H1 (cell line): Measurements from ENCODE around the gene ZNF292. TPM values are rescaled to one million over a fixed set of nuclear protein-coding genes. Genes with fewer than 3 reads are reported as not detected.

Source experiments
- CTCF ChIA-PET: fragments of 300-600 bp; sonication (Branson Sonifier 250); formaldehyde crosslinking; loops from one replicate; lab custom pipeline; 2021; ENCODE audit not compliant: partially characterized antibody; lab: Charles Lee
- POLR2A ChIA-PET: fragments of 300-600 bp; sonication (Branson Sonifier 250); formaldehyde crosslinking; loops from one replicate; lab custom pipeline; 2021; ENCODE audit warnings: inconsistent platforms; ENCODE audit not compliant: partially characterized antibody; lab: Charles Lee
- DNase-seq, 2 experiments: peaks; one replicate each; pipeline versions ENCODE4 v3.0.0 to v3.0.0-alpha.2; 2010 to 2022; ENCODE audit warnings: low spot score in 2 of 2, low read depth in 1 of 2, mixed read lengths in 1 of 2
- FAIRE-seq: peaks from 2 replicates; lab custom pipeline; 2011; peaks lifted over from hg19 to GRCh38; lab: Jason Lieb, UNC
- H2AFZ ChIP-seq: 2 replicates; pipeline ENCODE4 v1.8.1; 2012; ENCODE audit warnings: low read length, inconsistent platforms
- H2AK5ac ChIP-seq: 2 replicates; pipeline ENCODE4 v1.6.1; 2013; ENCODE audit warnings: low read depth, low read length
- H2BK120ac ChIP-seq: replicated peaks from 2 replicates; pipeline ENCODE3; 2013; ENCODE audit warnings: low read depth, low read length, inconsistent platforms
- H2BK12ac ChIP-seq: 2 replicates; pipeline ENCODE4 v1.6.1; 2013; ENCODE audit warnings: low read depth, low read length
- H2BK15ac ChIP-seq: 2 replicates; pipeline ENCODE4 v1.6.1; 2013; ENCODE audit warnings: low read length
- H2BK20ac ChIP-seq: 2 replicates; pipeline ENCODE4 v1.6.1; 2013; ENCODE audit warnings: low read length
- H2BK5ac ChIP-seq: 2 replicates; pipeline ENCODE4 v1.6.1; 2013; ENCODE audit warnings: low read depth, low read length
- H3K14ac ChIP-seq: 2 replicates; pipeline ENCODE4 v1.6.1; 2013; ENCODE audit warnings: inconsistent platforms; ENCODE audit not compliant: insufficient read length
- H3K18ac ChIP-seq: 2 replicates; pipeline ENCODE4 v1.6.1; 2013; ENCODE audit warnings: low read length; ENCODE audit errors: extremely low read depth
- H3K23ac ChIP-seq: 2 replicates; pipeline ENCODE4 v1.6.1; 2013; ENCODE audit warnings: inconsistent platforms; ENCODE audit not compliant: insufficient read length
- H3K23me2 ChIP-seq: 2 replicates; pipeline ENCODE4 v1.6.1; 2013; ENCODE audit warnings: low read depth, low read length
- H3K27ac ChIP-seq: 2 replicates; pipeline ENCODE4 v1.6.1; 2011; ENCODE audit warnings: low read depth, low read length, inconsistent platforms
- H3K27me3 ChIP-seq, 4 experiments: replicated peaks in 1 of 4; 1 replicate in 1 of 4; 2 replicates in 3 of 4; pipeline versions ENCODE4 v1.6.1 to v1.8.1; 2011 to 2013; ENCODE audit warnings: low read length in 3 of 4, mild to moderate bottlenecking in 3 of 4, inconsistent platforms in 2 of 4, mixed read lengths in 2 of 4, moderate library complexity in 1 of 4; ENCODE audit not compliant: control insufficient read depth in 3 of 4, insufficient read depth in 3 of 4; ENCODE audit errors: extremely low read depth in 1 of 4
- H3K36me3 ChIP-seq, 4 experiments: 2 replicates each; pipeline versions ENCODE4 v1.6.1 to v1.8.1; 2011 to 2013; ENCODE audit warnings: mild to moderate bottlenecking in 4 of 4, low read length in 3 of 4, moderate library complexity in 2 of 4, control low read depth in 1 of 4, inconsistent platforms in 1 of 4; ENCODE audit not compliant: insufficient read depth in 4 of 4, control insufficient read depth in 2 of 4
- H3K4ac ChIP-seq: replicated peaks from 2 replicates; pipeline ENCODE3; 2013; ENCODE audit warnings: low read length, low read depth, mixed read lengths, inconsistent platforms; ENCODE audit not compliant: insufficient read length
- H3K4me1 ChIP-seq, 4 experiments: replicated peaks in 1 of 4; 1 replicate in 1 of 4; 2 replicates in 3 of 4; pipeline versions ENCODE4 v1.6.1 to v1.8.1; 2011 to 2013; ENCODE audit warnings: low read length in 3 of 4, inconsistent platforms in 2 of 4, mixed read lengths in 1 of 4; ENCODE audit not compliant: insufficient read depth in 4 of 4, control insufficient read depth in 3 of 4
- H3K4me2 ChIP-seq, 2 experiments: 2 replicates each; pipeline versions ENCODE4 v1.6.1 to v1.8.1; 2011 to 2013; ENCODE audit warnings: low read depth in 2 of 2, low read length in 2 of 2, control low read depth in 1 of 2, inconsistent platforms in 1 of 2, mild to moderate bottlenecking in 1 of 2; ENCODE audit not compliant: insufficient read depth in 1 of 2
- H3K4me3 ChIP-seq, 4 experiments: fragments of 200-600, 300-600 bp in 1 of 4; sonication (generic), shearing (Covaris generic), sonication (Bioruptor Twin) in 1 of 4; 2 replicates each; pipeline versions ENCODE4 v1.5.1 to v1.8.1; 2011 to 2016; ENCODE audit warnings: low read length in 4 of 4, low read depth in 3 of 4, control low read depth in 2 of 4, inconsistent platforms in 2 of 4, mild to moderate bottlenecking in 2 of 4, mixed read lengths in 1 of 4, moderate library complexity in 1 of 4; ENCODE audit not compliant: insufficient read depth in 2 of 4; ENCODE audit errors: extremely low read depth in 1 of 4
- H3K56ac ChIP-seq: replicated peaks from 2 replicates; pipeline ENCODE3; 2013; ENCODE audit warnings: low read depth, mild to moderate bottlenecking, mixed read lengths, low read length, inconsistent platforms; ENCODE audit not compliant: insufficient read length
- H3K79me1 ChIP-seq: 2 replicates; pipeline ENCODE4 v1.6.1; 2013; ENCODE audit warnings: low read depth, low read length, control low read depth
- H3K79me2 ChIP-seq, 2 experiments: 2 replicates each; pipeline versions ENCODE4 v1.6.1 to v1.8.1; 2012 to 2013; ENCODE audit warnings: low read length in 2 of 2, mild to moderate bottlenecking in 2 of 2, inconsistent platforms in 1 of 2; ENCODE audit not compliant: insufficient read depth in 2 of 2, control insufficient read depth in 1 of 2
- H3K9ac ChIP-seq, 4 experiments: replicated peaks in 1 of 4; 1 replicate in 1 of 4; 2 replicates in 3 of 4; pipeline versions ENCODE4 v1.6.1 to v1.8.1; 2011 to 2013; ENCODE audit warnings: low read depth in 3 of 4, low read length in 3 of 4, control low read depth in 2 of 4, mild to moderate bottlenecking in 2 of 4, moderate library complexity in 2 of 4, inconsistent platforms in 1 of 4; ENCODE audit errors: extremely low read depth in 1 of 4
- H3K9me3 ChIP-seq, 2 experiments: 2 replicates each; pipeline versions ENCODE4 v1.6.1 to v1.8.1; 2012 to 2013; ENCODE audit warnings: mild to moderate bottlenecking in 2 of 2, moderate library complexity in 2 of 2, control low read depth in 1 of 2, inconsistent platforms in 1 of 2, low read depth in 1 of 2, low read length in 1 of 2, mixed read lengths in 1 of 2; ENCODE audit not compliant: insufficient read depth in 2 of 2
- H4K20me1 ChIP-seq, 2 experiments: replicated peaks in 1 of 2; 2 replicates each; pipeline versions ENCODE3 to v1.8.1; 2011 to 2013; ENCODE audit warnings: inconsistent platforms in 2 of 2, low read length in 2 of 2, mild to moderate bottlenecking in 1 of 2; ENCODE audit not compliant: insufficient read depth in 2 of 2, control insufficient read depth in 1 of 2
- H4K5ac ChIP-seq: 2 replicates; pipeline ENCODE4 v1.6.1; 2013; ENCODE audit warnings: low read length, low read depth, mixed read lengths, inconsistent platforms; ENCODE audit not compliant: insufficient read length
- H4K8ac ChIP-seq: 2 replicates; pipeline ENCODE4 v1.8.0; 2013; ENCODE audit warnings: mild to moderate bottlenecking, moderate library complexity, low read length, inconsistent platforms; ENCODE audit not compliant: insufficient read depth; ENCODE audit errors: extremely low read depth
- H4K91ac ChIP-seq: replicated peaks from 2 replicates; pipeline ENCODE3; 2013; ENCODE audit warnings: low read length, mixed read lengths, inconsistent platforms; ENCODE audit not compliant: insufficient read length
- WGBS, 2 experiments: shearing (Covaris generic) in 1 of 2; methylation state at CpG; one replicate each; pipeline versions ENCODE4 v1.1.6 to v1.1.7; 2013 to 2015; ENCODE audit warnings: low lambda C conversion rate in 2 of 2, mixed read lengths in 2 of 2, inconsistent platforms in 1 of 2, low coverage in 1 of 2, missing lambda C conversion rate in 1 of 2; ENCODE audit not compliant: insufficient replicate concordance in 2 of 2, insufficient coverage in 1 of 2, insufficient read length in 1 of 2; ENCODE audit errors: extremely low coverage in 1 of 2, missing lambda C conversion rate in 1 of 2; 5-methylcytosine and 5-hydroxymethylcytosine counted together
- polyA plus RNA-seq, 7 experiments: library from polyadenylated mRNA; depleted of rRNA in 3 of 7; stranded (reverse) in 5 of 7; unstranded in 2 of 7; fragments of >200 nt in 5 of 7; fragments of 200-250 nt in 2 of 7; gene quantifications; 1 replicate in 5 of 7; 2 replicates in 1 of 7; 4 replicates in 1 of 7; pipeline versions ENCODE4 v1.2.1 to v1.2.3, GENCODE V29; 2011 to 2013; ENCODE audit warnings: missing spikeins in 2 of 7, mixed read lengths in 2 of 7
- total RNA-seq: library from RNA; stranded (reverse); fragmentation: NEBNext Ultra II Directional; extraction: Animal tissue kit (Norgen Biotek cat#: 25700); gene quantifications from 2 replicates; pipeline ENCODE4 v1.2.1, GENCODE V29; 2021

ZNF292 gene
- total and polyA plus RNA-seq, 2 of the 8 experiments (the other 6 are each of a cell fraction or from before 2014, with no cell fraction given): 6.8 to 44.2 TPM

GRCh38 chr6:87124074-87124473 lies 31.3 kb upstream of the ZNF292 start:
- Histone ChIP-seq H3K4me1 (no peaks in the 10 kb centered on the region), H2BK15ac (no peak overlapping the region), H3K27ac (no peak overlapping the region), H3K27me3 (no peaks in the 10 kb centered on the region), H3K14ac (no peak overlapping the region), H3K9me3 (peaks cover 0 to 4% of the 10 kb centered on the region in 2 experiments; a peak in 1 of 4 replicates), H2BK20ac (no peak overlapping the region), H3K18ac (no peak overlapping the region), H2BK12ac (no peak overlapping the region), H2BK120ac (no peak overlapping the region), H3K36me3 (no peaks in the 10 kb centered on the region), H3K9ac (no peak overlapping the region), H4K5ac (no peak overlapping the region), H2BK5ac (no peak overlapping the region), H3K79me1 (no peaks in the 10 kb centered on the region), H3K4me3 (no peak overlapping the region), H2AFZ (no peak overlapping the region), H3K4me2 (no peak overlapping the region), H2AK5ac (no peak overlapping the region), H4K8ac (no peak overlapping the region), H4K91ac (no peak overlapping the region), H4K20me1 (no peaks in the 10 kb centered on the region), H3K23ac (no peak overlapping the region), H3K4ac (no peak overlapping the region), H3K56ac (no peak overlapping the region), H3K23me2 (peaks cover 2% of the 10 kb centered on the region; the same call in 1 of the 2 replicates), H3K79me2 (no peaks in the 10 kb centered on the region)
- CTCF ChIA-PET: interaction anchor here (1.0 kb wide), 2 partner anchors 45 to 57 kb away, joined by 3 read pairs; no protein-coding TSS in a partner anchor
- DNase-seq: no peak
- 87% methylated on average over 5 of the region's 5 CpGs; no CpG with 5 or more reads in 1 of the 2 experiments for WGBS, 2 experiments
- POLR2A ChIA-PET: no interaction called here
- FAIRE-seq: no peak
